PFSK-1 (cell line): ENCODE results near the gene ARFGAP1.

Source experiments
- FOXP2 ChIP-seq: optimal IDR thresholded peaks from 2 replicates; pipeline ENCODE3; 2011; ENCODE audit warnings: borderline replicate concordance, control low read depth, inconsistent platforms; ENCODE audit not compliant: insufficient read depth; ENCODE audit errors: extremely low read length, extremely low read depth
- POLR2AphosphoS5 ChIP-seq: IDR thresholded peaks from 2 replicates; pipeline ENCODE4 v1.6.1; 2012; ENCODE audit warnings: low read depth, mild to moderate bottlenecking, control low read depth, low read length, moderate library complexity
- REST ChIP-seq, 2 experiments: IDR thresholded peaks; 2 replicates each; pipeline versions ENCODE4 v1.6.1 to v1.8.0; 2011 to 2012; ENCODE audit warnings: low read depth in 2 of 2, low read length in 2 of 2, control low read depth in 1 of 2, inconsistent platforms in 1 of 2, mild to moderate bottlenecking in 1 of 2, moderate library complexity in 1 of 2; ENCODE audit not compliant: insufficient read depth in 1 of 2
- SIN3A ChIP-seq: IDR thresholded peaks from 2 replicates; pipeline ENCODE4 v1.6.1; 2012; ENCODE audit warnings: mild to moderate bottlenecking, low read length, moderate library complexity, borderline replicate concordance; ENCODE audit not compliant: insufficient read depth
- TAF1 ChIP-seq: IDR thresholded peaks from 2 replicates; pipeline ENCODE4 v1.6.1; 2012; ENCODE audit warnings: low read length, control low read depth, borderline replicate concordance; ENCODE audit not compliant: insufficient read depth

The ARFGAP1 gene

GRCh38 chr20:63310265-63310991 is 37.8 kb downstream of the ARFGAP1 start:
- TF ChIP-seq REST (IDR thresholded peaks at IDR 0.05; ENCODE audit: insufficient read depth in 1 of 2, low read depth in 2 of 2, low read length in 2 of 2), result no peak

GRCh38 chr20:63311186-63311832 is 38.7 kb downstream of the ARFGAP1 start:
- no peak for TF ChIP-seq TAF1
- no peak for TF ChIP-seq POLR2AphosphoS5
- TF ChIP-seq FOXP2, result no peak
- TF ChIP-seq REST (IDR thresholded peaks at IDR 0.05; ENCODE audit: insufficient read depth in 1 of 2, low read depth in 2 of 2, low read length in 2 of 2), result no peak

- TF ChIP-seq FOXP2 (no peak), POLR2AphosphoS5 (no peak), REST (IDR thresholded peaks at IDR 0.05; ENCODE audit: insufficient read depth in 1 of 2, low read depth in 2 of 2, low read length in 2 of 2) (no peak)
These were observed 39.2 kb downstream of the ARFGAP1 start for GRCh38 chr20:63311833-63312243.

- TF ChIP-seq REST (IDR thresholded peaks at IDR 0.05; ENCODE audit: insufficient read depth in 1 of 2, low read depth in 2 of 2, low read length in 2 of 2), result no peak
- TF ChIP-seq POLR2AphosphoS5, result no peak
These were observed 39.7 kb downstream of the ARFGAP1 start for GRCh38 chr20:63312273-63312672.

GRCh38 chr20:63312690-63313348 is 40.2 kb downstream of the ARFGAP1 start:
- TF ChIP-seq SIN3A (no peak), TAF1 (no peak), POLR2AphosphoS5 (no peak)
